GM12872 (cell line): Measurements from ENCODE around the gene CHST15.

ENCODE experiments used
- CTCF ChIP-seq: IDR thresholded peaks from 3 replicates; pipeline ENCODE4 v1.5.1; 2011; ENCODE audit warnings: low read depth, mild to moderate bottlenecking, low read length, moderate library complexity; ENCODE audit not compliant: insufficient read depth

The CHST15 gene

GRCh38 chr10:124001391-124002148 lies 91.8 kb downstream of the CHST15 start:
- TF ChIP-seq CTCF, result no peak

- TF ChIP-seq CTCF, result no peak
These were observed 92.6 kb downstream of the CHST15 start for GRCh38 chr10:124000792-124001201.

GRCh38 chr10:123999956-124000615 lies 93.3 kb downstream of the CHST15 start:
- no peak for TF ChIP-seq CTCF

- TF ChIP-seq CTCF, result no peak
These were observed 94.1 kb downstream of the CHST15 start for GRCh38 chr10:123999261-123999660.

- no peak for TF ChIP-seq CTCF
These were observed 94.9 kb downstream of the CHST15 start for GRCh38 chr10:123998197-123999141.

- TF ChIP-seq CTCF, result no peak
These were observed 95.8 kb downstream of the CHST15 start for GRCh38 chr10:123997486-123998196.

- TF ChIP-seq CTCF, result no peak
These were observed 96.4 kb downstream of the CHST15 start for GRCh38 chr10:123997013-123997412.
